ENCODE data around the gene IL22. TPM values are rescaled to one million over a fixed set of nuclear protein-coding genes. Genes with fewer than 3 reads are reported as not detected.

The IL22 gene
- total and polyA plus RNA-seq, 2 donors (not counting 1 experiment from before 2014, with no cell fraction given), result not detected

GRCh38 chr12:68264857-68265256 is 11.5 kb upstream of the IL22 start:
- Histone ChIP-seq H3K4me1 (ENCODE audit: control insufficient read depth in 2 of 2, insufficient read depth in 2 of 2, low read length in 2 of 2) (no peaks in the 10 kb centered on the region), H3K4me2 (replicated peaks; ENCODE audit: low read depth, low read length, poor library complexity, severe bottlenecking) (no peak overlapping the region), H3K27ac (ENCODE audit: low read length in 2 of 2) (no peak overlapping the region), H3K79me2 (ENCODE audit: control insufficient read depth, insufficient read depth, low read length) (no peaks in the 10 kb centered on the region), H3K9ac (ENCODE audit: low read length) (no peak overlapping the region), H3K27me3 (replicated peaks in 1 of 4; ENCODE audit: control extremely low read depth in 1 of 4, control insufficient read depth in 3 of 4, insufficient read depth in 4 of 4, low read length in 3 of 4) (peaks cover 0 to 4% (median 0%) of the 10 kb centered on the region in 4 experiments), H2AFZ (ENCODE audit: insufficient read depth, low read depth, low read length, poor library complexity, severe bottlenecking) (no peak overlapping the region), H3K9me3 (ENCODE audit: control extremely low read depth in 1 of 3, control insufficient read depth in 2 of 3, insufficient read depth in 1 of 3, low read length in 2 of 3) (no peaks in the 10 kb centered on the region), H4K20me1 (ENCODE audit: control insufficient read depth, insufficient read depth, low read length, poor library complexity, severe bottlenecking) (no peaks in the 10 kb centered on the region), H3K4me3 (ENCODE audit: control extremely low read depth in 1 of 5, extremely low read depth in 1 of 5, insufficient read depth in 1 of 5, low read depth in 2 of 5, low read length in 4 of 5) (no peak overlapping the region), H3K36me3 (replicated peaks in 1 of 2; ENCODE audit: control extremely low read depth in 1 of 2, control insufficient read depth in 1 of 2, extremely low read depth in 1 of 2, insufficient read depth in 2 of 2, low read length in 1 of 2) (no peaks in the 10 kb centered on the region)
- ChIA-PET CTCF (no interaction called here), POLR2A (interaction anchor here (0.6 kb wide), 1 partner anchor 19 kb away, joined by 3 read pairs; no protein-coding TSS in a partner anchor)
- intact Hi-C loops (cut with micrococcal nuclease), result no loop called here
- no peak overlapping the region for H3K27ac Mint-ChIP-seq
- H3K9me3 Mint-ChIP-seq (ENCODE audit: insufficient read depth), result no peaks in the 10 kb centered on the region
- no peak overlapping the region for H3K4me3 Mint-ChIP-seq
- TF ChIP-seq EZH2 (IDR thresholded peaks at IDR 0.05; ENCODE audit: borderline replicate concordance, insufficient read depth, low read depth, low read length, poor library complexity, severe bottlenecking) (no peak), CTCF (IDR thresholded peaks at IDR 0.05) (no peak)
- DNase-seq (no peak), ATAC-seq (ENCODE audit: low read depth) (no peak)
- no peaks in the 10 kb centered on the region for H3K4me1 Mint-ChIP-seq
- WGBS (ENCODE audit: insufficient coverage), result no CpG with 5 or more reads among the region's 2 CpGs
- H3K27me3 Mint-ChIP-seq, result peaks cover 7% of the 10 kb centered on the region

GRCh38 chr12:68264158-68264855 is 10.9 kb upstream of the IL22 start:
- TF ChIP-seq EZH2 (IDR thresholded peaks at IDR 0.05; ENCODE audit: borderline replicate concordance, insufficient read depth, low read depth, low read length, poor library complexity, severe bottlenecking), result no peak
- TF ChIP-seq CTCF (IDR thresholded peaks at IDR 0.05), result no peak
- H3K4me1 ChIP-seq (ENCODE audit: control insufficient read depth in 2 of 2, insufficient read depth in 2 of 2, low read length in 2 of 2), result no peaks in the 10 kb centered on the region
- no peaks in the 10 kb centered on the region for H3K79me2 ChIP-seq (ENCODE audit: control insufficient read depth, insufficient read depth, low read length)
- no peak for ATAC-seq (ENCODE audit: low read depth)
- peaks cover 0 to 4% (median 0%) of the 10 kb centered on the region in 4 experiments for H3K27me3 ChIP-seq (replicated peaks in 1 of 4; ENCODE audit: control extremely low read depth in 1 of 4, control insufficient read depth in 3 of 4, insufficient read depth in 4 of 4, low read length in 3 of 4)
- ChIA-PET POLR2A (interaction anchor here (0.6 kb wide), 1 partner anchor 20 kb away, joined by 3 read pairs; no protein-coding TSS in a partner anchor), CTCF (no interaction called here)
- H3K4me1 Mint-ChIP-seq, result no peaks in the 10 kb centered on the region
- no peak overlapping the region for H3K27ac Mint-ChIP-seq
- intact Hi-C loops (cut with micrococcal nuclease), result no loop called here
- 89% methylated on average over 1 of the region's 7 CpGs for WGBS (ENCODE audit: insufficient coverage)
- H3K27me3 Mint-ChIP-seq, result peaks cover 12% of the 10 kb centered on the region
- no peak overlapping the region for H3K4me3 Mint-ChIP-seq
- H3K36me3 ChIP-seq (replicated peaks in 1 of 2; ENCODE audit: control extremely low read depth in 1 of 2, control insufficient read depth in 1 of 2, extremely low read depth in 1 of 2, insufficient read depth in 2 of 2, low read length in 1 of 2), result no peaks in the 10 kb centered on the region
- no peak overlapping the region for H3K9ac ChIP-seq (ENCODE audit: low read length)
- no peaks in the 10 kb centered on the region for H4K20me1 ChIP-seq (ENCODE audit: control insufficient read depth, insufficient read depth, low read length, poor library complexity, severe bottlenecking)
- H3K4me2 ChIP-seq (replicated peaks; ENCODE audit: low read depth, low read length, poor library complexity, severe bottlenecking), result no peak overlapping the region
- no peak overlapping the region for H2AFZ ChIP-seq (ENCODE audit: insufficient read depth, low read depth, low read length, poor library complexity, severe bottlenecking)
- DNase-seq, result no peak
- H3K27ac ChIP-seq (ENCODE audit: low read length in 2 of 2), result no peak overlapping the region
- no peaks in the 10 kb centered on the region for H3K9me3 ChIP-seq (ENCODE audit: control extremely low read depth in 1 of 3, control insufficient read depth in 2 of 3, insufficient read depth in 1 of 3, low read length in 2 of 3)
- H3K9me3 Mint-ChIP-seq (ENCODE audit: insufficient read depth), result no peaks in the 10 kb centered on the region
- H3K4me3 ChIP-seq (ENCODE audit: control extremely low read depth in 1 of 5, extremely low read depth in 1 of 5, insufficient read depth in 1 of 5, low read depth in 2 of 5, low read length in 4 of 5), result no peak overlapping the region
